ENCODE results near the gene LAD1. TPM values are rescaled to one million over a fixed set of nuclear protein-coding genes. Genes with fewer than 3 reads are reported as not detected.

The LAD1 gene
- polyA plus RNA-seq, 3 donors, result not detected

- DNase-seq, result no peak
- H3K4me2 ChIP-seq (replicated peaks; ENCODE audit: extremely low read depth, low read length, poor library complexity, severe bottlenecking), result no peak overlapping the region
- no peaks in the 10 kb centered on the region for H4K20me1 ChIP-seq (ENCODE audit: insufficient read depth, low read length)
- H3K27me3 ChIP-seq (ENCODE audit: control insufficient read depth in 2 of 2, insufficient read depth in 2 of 2, low read length in 2 of 2), result no peaks in the 10 kb centered on the region
- no peak overlapping the region for H3K27ac Mint-ChIP-seq
- no peaks in the 10 kb centered on the region for H3K4me1 Mint-ChIP-seq
- intact Hi-C loops (cut with micrococcal nuclease), result no loop called here
- no peak overlapping the region for H3K4me3 Mint-ChIP-seq
- H3K9me3 ChIP-seq (replicated peaks in 1 of 2; ENCODE audit: control insufficient read depth in 1 of 2, insufficient read depth in 1 of 2, low read length in 2 of 2), result no peaks in the 10 kb centered on the region
- no peaks in the 10 kb centered on the region for H3K36me3 ChIP-seq (replicated peaks in 1 of 2; ENCODE audit: control insufficient read depth in 1 of 2, insufficient read depth in 2 of 2, low read length in 2 of 2)
- H3K27me3 Mint-ChIP-seq (ENCODE audit: low read depth in 3 of 3), result peaks cover 1 to 9% (median 2%) of the 10 kb centered on the region in 3 donors
- H2AFZ ChIP-seq (ENCODE audit: insufficient read depth, low read depth, low read length, poor library complexity, severe bottlenecking), result no peak overlapping the region
- H3K36me3 Mint-ChIP-seq, result no peaks in the 10 kb centered on the region
- H3K4me3 ChIP-seq (replicated peaks in 1 of 3; ENCODE audit: low read depth in 2 of 3, low read length in 3 of 3), result no peak overlapping the region
- H3K4me1 ChIP-seq (ENCODE audit: control insufficient read depth in 1 of 2, insufficient read depth in 2 of 2, low read length in 2 of 2), result no peaks in the 10 kb centered on the region
- 84% methylated on average over 7 of the region's 7 CpGs for WGBS (ENCODE audit: insufficient coverage)
- H3K9ac ChIP-seq (ENCODE audit: insufficient read depth, low read length, poor library complexity, severe bottlenecking), result no peak overlapping the region
- no peak overlapping the region for H3K27ac ChIP-seq (ENCODE audit: low read depth in 1 of 2, low read length in 2 of 2)
- H3K9me3 Mint-ChIP-seq, result peaks cover 0 to 2% (median 0%) of the 10 kb centered on the region in 7 donors
- TF ChIP-seq CTCF (IDR thresholded peaks at IDR 0.05), result no peak
- H3K79me2 ChIP-seq (ENCODE audit: insufficient read depth, low read length), result no peaks in the 10 kb centered on the region
These were observed 21.5 kb upstream of the LAD1 start for GRCh38 chr1:201420608-201421002.

- peaks cover 2 to 9% (median 6%) of the 10 kb centered on the region in 3 donors for H3K27me3 Mint-ChIP-seq (ENCODE audit: low read depth in 3 of 3)
These were observed 20.9 kb upstream of the LAD1 start for GRCh38 chr1:201419746-201420607.

More at GRCh38 chr1:201419746-201420607, 20.9 kb upstream of the LAD1 start:
- Histone ChIP-seq H3K27ac (ENCODE audit: low read depth in 1 of 2, low read length in 2 of 2) (no peak overlapping the region), H3K36me3 (replicated peaks in 1 of 2; ENCODE audit: control insufficient read depth in 1 of 2, insufficient read depth in 2 of 2, low read length in 2 of 2) (no peaks in the 10 kb centered on the region), H3K4me3 (replicated peaks in 1 of 3; ENCODE audit: low read depth in 2 of 3, low read length in 3 of 3) (no peak overlapping the region), H3K27me3 (ENCODE audit: control insufficient read depth in 2 of 2, insufficient read depth in 2 of 2, low read length in 2 of 2) (no peaks in the 10 kb centered on the region), H3K4me1 (ENCODE audit: control insufficient read depth in 1 of 2, insufficient read depth in 2 of 2, low read length in 2 of 2) (no peaks in the 10 kb centered on the region), H3K4me2 (replicated peaks; ENCODE audit: extremely low read depth, low read length, poor library complexity, severe bottlenecking) (no peak overlapping the region), H2AFZ (ENCODE audit: insufficient read depth, low read depth, low read length, poor library complexity, severe bottlenecking) (no peak overlapping the region), H3K79me2 (ENCODE audit: insufficient read depth, low read length) (no peaks in the 10 kb centered on the region), H3K9ac (ENCODE audit: insufficient read depth, low read length, poor library complexity, severe bottlenecking) (no peak overlapping the region), H4K20me1 (ENCODE audit: insufficient read depth, low read length) (no peaks in the 10 kb centered on the region), H3K9me3 (replicated peaks in 1 of 2; ENCODE audit: control insufficient read depth in 1 of 2, insufficient read depth in 1 of 2, low read length in 2 of 2) (no peaks in the 10 kb centered on the region)
- Mint-ChIP-seq H3K4me3 (no peak overlapping the region), H3K4me1 (no peaks in the 10 kb centered on the region), H3K9me3 (peaks cover 0 to 2% (median 0%) of the 10 kb centered on the region in 7 donors), H3K27ac (no peak overlapping the region), H3K36me3 (no peaks in the 10 kb centered on the region)
- intact Hi-C loops (cut with micrococcal nuclease), result no loop called here
- WGBS (ENCODE audit: insufficient coverage), result 88% methylated on average over 5 of the region's 12 CpGs
- DNase-seq, result no peak
- TF ChIP-seq CTCF (IDR thresholded peaks at IDR 0.05), result no peak

All from CD14-positive monocyte (primary cell).